ENCODE results near the gene MYLK2.

DNA sequence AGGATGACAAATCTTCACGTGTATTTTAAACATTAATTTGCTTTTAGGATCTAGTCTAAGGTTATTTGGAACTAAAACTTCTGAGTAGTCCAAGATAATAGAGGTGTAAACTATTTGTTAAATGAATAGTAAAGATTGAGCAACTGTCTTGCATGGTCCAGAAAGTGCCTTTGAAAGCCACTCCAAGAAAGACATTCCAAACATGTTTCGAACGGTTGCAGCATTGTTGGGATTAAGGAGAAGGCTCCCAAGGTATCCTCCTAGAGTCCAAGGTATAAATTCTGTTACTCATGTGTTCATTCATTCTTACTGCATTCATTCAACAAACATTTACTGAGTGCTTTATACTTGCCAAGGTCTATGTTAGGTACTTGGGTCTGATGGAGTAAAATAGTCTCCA is 28.8 kb upstream of the MYLK2 start:
- TF ChIP-seq, protein P1, sequence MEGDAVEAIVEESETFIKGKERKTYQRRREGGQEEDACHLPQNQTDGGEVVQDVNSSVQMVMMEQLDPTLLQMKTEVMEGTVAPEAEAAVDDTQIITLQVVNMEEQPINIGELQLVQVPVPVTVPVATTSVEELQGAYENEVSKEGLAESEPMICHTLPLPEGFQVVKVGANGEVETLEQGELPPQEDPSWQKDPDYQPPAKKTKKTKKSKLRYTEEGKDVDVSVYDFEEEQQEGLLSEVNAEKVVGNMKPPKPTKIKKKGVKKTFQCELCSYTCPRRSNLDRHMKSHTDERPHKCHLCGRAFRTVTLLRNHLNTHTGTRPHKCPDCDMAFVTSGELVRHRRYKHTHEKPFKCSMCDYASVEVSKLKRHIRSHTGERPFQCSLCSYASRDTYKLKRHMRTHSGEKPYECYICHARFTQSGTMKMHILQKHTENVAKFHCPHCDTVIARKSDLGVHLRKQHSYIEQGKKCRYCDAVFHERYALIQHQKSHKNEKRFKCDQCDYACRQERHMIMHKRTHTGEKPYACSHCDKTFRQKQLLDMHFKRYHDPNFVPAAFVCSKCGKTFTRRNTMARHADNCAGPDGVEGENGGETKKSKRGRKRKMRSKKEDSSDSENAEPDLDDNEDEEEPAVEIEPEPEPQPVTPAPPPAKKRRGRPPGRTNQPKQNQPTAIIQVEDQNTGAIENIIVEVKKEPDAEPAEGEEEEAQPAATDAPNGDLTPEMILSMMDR (IDR thresholded peaks at IDR 0.05), result no peak
- no peak for TF ChIP-seq POLR2A (IDR thresholded peaks at IDR 0.05)
- no peak for TF ChIP-seq POLR2AphosphoS5 (IDR thresholded peaks at IDR 0.05)
